Activated B cell treated with CpG ODN at 0.5 μM for 24 hours (primary cell): ENCODE results near the gene TADA3. TPM values are rescaled to one million over a fixed set of nuclear protein-coding genes. Genes with fewer than 3 reads are reported as not detected.
A peak's percentile ranks its signal among the peaks of the same experiment; 100 is the strongest.

Experiments used
- ATAC-seq: fragments of 200-7000 bp; cut with Tn5 transposase; one replicate; pipeline ENCODE4 v1.10.0; 2021; ENCODE audit warnings: low read depth, mild to moderate bottlenecking, moderate library complexity
- CTCF ChIA-PET: fragments of 350-600 bp; sonication (Branson Sonifier 250); formaldehyde crosslinking; loops from one replicate; lab custom pipeline; 2021; ENCODE audit warnings: antibody characterized with exemption; lab: Charles Lee
- POLR2A ChIA-PET: fragments of 350-600 bp; sonication (Branson Sonifier 250); formaldehyde crosslinking; loops from one replicate; lab custom pipeline; 2021; ENCODE audit warnings: antibody characterized with exemption; lab: Charles Lee
- DNase-seq: peaks from one replicate; pipeline ENCODE4 v3.0.0; 2022
- H3K27ac Mint-ChIP-seq: one replicate; pipeline ENCODE4 v1.8.0; 2020; ENCODE audit warnings: mixed read lengths
- H3K27me3 Mint-ChIP-seq: one replicate; pipeline ENCODE4 v1.8.0; 2021; ENCODE audit warnings: mixed read lengths
- H3K36me3 Mint-ChIP-seq: one replicate; pipeline ENCODE4 v1.8.0; 2021; ENCODE audit warnings: low read depth, mixed read lengths
- H3K4me1 Mint-ChIP-seq: one replicate; pipeline ENCODE4 v1.8.0; 2021; ENCODE audit warnings: mixed read lengths
- H3K4me3 Mint-ChIP-seq: one replicate; pipeline ENCODE4 v1.8.0; 2020; ENCODE audit warnings: mild to moderate bottlenecking, mixed read lengths
- H3K9me3 Mint-ChIP-seq: one replicate; pipeline ENCODE4 v1.8.0; 2020; ENCODE audit warnings: mixed read lengths
- intact Hi-C: fragments of 100-400 bp; cut with micrococcal nuclease; formaldehyde crosslinking; loops from one replicate; pipeline ENCODE4 v1.15.1; 2024
- total RNA-seq: library from RNA; stranded (reverse); gene quantifications from 2 replicates; pipeline ENCODE4 v1.2.3, GENCODE V29; 2022
- TF ChIP-seq, protein P1 (sequence below): fragments of 200-600 bp; IDR thresholded peaks from one replicate; pipeline ENCODE4 v1.8.0; 2022; ENCODE audit warnings: antibody characterized with exemption, mild to moderate bottlenecking

The TADA3 gene
- total RNA-seq, 1 donor from 2014 or later, result 44.7 TPM

DNA sequence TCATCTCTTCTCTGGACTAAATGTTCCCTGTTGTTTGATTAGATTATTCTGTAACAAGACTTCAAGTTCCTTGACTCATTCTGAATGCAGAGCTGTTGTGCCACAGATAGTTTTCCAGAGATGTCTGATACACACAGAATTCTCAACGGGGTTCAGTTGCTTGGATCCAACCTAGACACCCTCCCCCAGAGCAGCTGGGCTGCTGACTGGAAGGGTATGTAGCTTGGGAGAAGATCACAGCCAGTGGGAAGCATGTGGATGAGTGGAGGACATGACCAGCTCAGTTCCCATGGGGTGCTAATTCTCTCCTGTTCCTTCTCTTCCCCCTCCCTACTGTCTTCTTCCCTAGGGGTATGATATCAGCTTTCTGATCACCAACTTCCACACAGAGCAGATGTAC, 11.2 kb upstream of the TADA3 start:
- no peak overlapping the region for H3K4me3 Mint-ChIP-seq
- no peaks in the 10 kb centered on the region for H3K27me3 Mint-ChIP-seq
- peaks cover 80% of the 10 kb centered on the region for H3K36me3 Mint-ChIP-seq
- H3K4me1 Mint-ChIP-seq, result peaks cover 11% of the 10 kb centered on the region
- TF ChIP-seq, protein P1, sequence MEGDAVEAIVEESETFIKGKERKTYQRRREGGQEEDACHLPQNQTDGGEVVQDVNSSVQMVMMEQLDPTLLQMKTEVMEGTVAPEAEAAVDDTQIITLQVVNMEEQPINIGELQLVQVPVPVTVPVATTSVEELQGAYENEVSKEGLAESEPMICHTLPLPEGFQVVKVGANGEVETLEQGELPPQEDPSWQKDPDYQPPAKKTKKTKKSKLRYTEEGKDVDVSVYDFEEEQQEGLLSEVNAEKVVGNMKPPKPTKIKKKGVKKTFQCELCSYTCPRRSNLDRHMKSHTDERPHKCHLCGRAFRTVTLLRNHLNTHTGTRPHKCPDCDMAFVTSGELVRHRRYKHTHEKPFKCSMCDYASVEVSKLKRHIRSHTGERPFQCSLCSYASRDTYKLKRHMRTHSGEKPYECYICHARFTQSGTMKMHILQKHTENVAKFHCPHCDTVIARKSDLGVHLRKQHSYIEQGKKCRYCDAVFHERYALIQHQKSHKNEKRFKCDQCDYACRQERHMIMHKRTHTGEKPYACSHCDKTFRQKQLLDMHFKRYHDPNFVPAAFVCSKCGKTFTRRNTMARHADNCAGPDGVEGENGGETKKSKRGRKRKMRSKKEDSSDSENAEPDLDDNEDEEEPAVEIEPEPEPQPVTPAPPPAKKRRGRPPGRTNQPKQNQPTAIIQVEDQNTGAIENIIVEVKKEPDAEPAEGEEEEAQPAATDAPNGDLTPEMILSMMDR, result no peak
- no peaks in the 10 kb centered on the region for H3K9me3 Mint-ChIP-seq
- ChIA-PET POLR2A (interaction anchor here (0.6 to 2.5 kb wide), 2 partner anchors 54 to 97 kb away, joined by 3 to 6 read pairs; partner anchors contain the start of gene OGG1), CTCF (no interaction called here)
- no peak for ATAC-seq
- intact Hi-C loops, result no loop called here
- no peak for DNase-seq
- no peak overlapping the region for H3K27ac Mint-ChIP-seq

DNA sequence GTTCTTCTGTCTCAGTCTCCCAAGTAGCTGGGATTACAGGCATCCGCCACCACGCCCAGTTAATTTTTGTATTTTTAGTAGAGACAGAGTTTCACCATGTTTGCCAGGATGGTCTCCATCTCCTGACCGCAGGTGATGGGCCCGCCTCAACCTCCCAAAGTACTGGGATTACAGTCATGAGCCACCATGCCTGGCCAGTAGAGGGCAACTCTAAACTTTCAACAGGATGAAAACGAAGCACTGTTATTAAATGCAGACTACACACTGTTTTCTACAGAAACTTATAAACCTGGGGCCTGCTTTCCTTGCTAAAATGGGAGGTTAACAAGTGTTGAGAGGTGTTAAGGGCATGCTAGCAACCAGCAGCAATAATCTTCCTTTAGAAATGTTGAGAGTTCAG, 8.3 kb upstream of the TADA3 start:
- no peak for ATAC-seq
- TF ChIP-seq, protein P1, result no peak
- no peaks in the 10 kb centered on the region for H3K27me3 Mint-ChIP-seq
- H3K27ac Mint-ChIP-seq, result no peak overlapping the region
- peaks cover 81% of the 10 kb centered on the region for H3K36me3 Mint-ChIP-seq
- no peak for DNase-seq
- H3K4me3 Mint-ChIP-seq, result no peak overlapping the region
- intact Hi-C loops, result no loop called here
- peaks cover 23% of the 10 kb centered on the region for H3K4me1 Mint-ChIP-seq
- ChIA-PET CTCF (no interaction called here), POLR2A (interaction anchor here (0.7 to 1.6 kb wide), 3 partner anchors 9 to 225 kb away, joined by 3 to 8 read pairs (median 3); partner anchors contain the start of genes FANCD2 and TTLL3)
- H3K9me3 Mint-ChIP-seq, result no peaks in the 10 kb centered on the region

DNA sequence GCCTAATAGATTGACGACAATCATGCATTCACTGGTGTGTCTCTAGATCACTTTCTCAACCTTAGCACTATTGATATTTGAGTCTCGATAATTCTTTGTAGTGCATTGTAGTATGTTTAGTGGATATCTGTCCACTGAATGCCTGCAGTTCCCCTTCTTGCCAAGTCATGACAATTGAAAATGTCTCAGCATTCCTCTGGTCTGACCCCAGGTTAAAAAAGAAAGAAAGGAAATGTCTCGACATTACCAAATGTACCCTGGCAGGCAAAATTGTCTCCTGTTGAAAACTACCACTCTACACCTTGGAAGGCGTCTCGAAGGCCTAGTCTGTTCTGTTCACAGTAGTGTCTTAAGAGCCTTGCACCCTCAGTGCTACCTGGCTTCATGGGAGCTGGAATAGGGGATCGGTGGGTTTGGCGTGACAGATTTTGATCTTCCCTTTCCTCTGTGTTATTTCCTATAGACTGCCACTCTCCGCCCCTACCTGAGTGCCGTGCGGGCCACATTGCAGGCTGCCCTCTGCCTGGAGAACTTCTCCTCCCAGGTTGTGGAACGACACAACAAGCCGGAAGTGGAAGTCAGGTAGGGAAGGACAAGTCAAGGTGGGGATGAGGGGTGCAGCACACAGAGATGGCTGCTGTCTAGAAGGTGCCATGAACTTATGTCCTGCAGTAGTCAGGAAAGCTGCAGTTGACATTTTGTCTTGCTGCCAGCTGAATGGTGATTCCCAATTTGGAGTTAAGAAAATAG, 5.1 kb upstream of the TADA3 start:
- no peaks in the 10 kb centered on the region for H3K27me3 Mint-ChIP-seq
- peak overlapping the region; percentile 63 for H3K27ac Mint-ChIP-seq
- H3K36me3 Mint-ChIP-seq, result peaks cover 76% of the 10 kb centered on the region
- H3K9me3 Mint-ChIP-seq, result no peaks in the 10 kb centered on the region
- ChIA-PET CTCF (interaction anchor here (1.0 kb wide), 1 partner anchor 18 kb away, joined by 5 read pairs; no protein-coding TSS in a partner anchor), POLR2A (interaction anchor here (0.7 to 6.2 kb wide), 2 partner anchors 10 to 12 kb away, joined by 7 to 146 read pairs; partner anchors contain the start of gene TTLL3)
- ATAC-seq (no peak), DNase-seq (no peak)
- intact Hi-C loops, result loop anchor here (10.0 kb wide), 1 partner anchor 527 kb away; the partner anchor contains the start of gene SEC13
- TF ChIP-seq, protein P1, result no peak
- peaks cover 49% of the 10 kb centered on the region for H3K4me1 Mint-ChIP-seq
- no peak overlapping the region for H3K4me3 Mint-ChIP-seq

DNA sequence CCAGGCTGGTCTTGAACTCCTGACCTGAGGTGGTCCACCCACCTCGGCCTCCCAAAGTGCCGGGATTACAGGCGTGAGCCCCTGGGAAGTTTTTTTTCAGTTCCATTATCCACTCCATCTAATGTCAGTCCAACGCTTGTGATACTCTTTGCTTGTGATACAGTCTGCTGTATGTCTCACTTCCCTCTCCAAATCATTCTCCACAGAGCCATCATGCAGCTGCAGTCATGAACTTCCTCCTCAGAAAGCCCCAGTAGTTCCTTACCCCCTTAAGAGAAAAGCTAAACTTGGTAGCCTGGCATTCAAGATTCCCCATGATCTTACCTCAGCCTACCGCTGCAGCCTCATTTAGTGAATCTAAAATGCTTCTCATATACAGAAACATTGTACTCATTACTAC, 2.9 kb upstream of the TADA3 start:
- Mint-ChIP-seq H3K27ac (peak overlapping the region; percentile 100), H3K27me3 (no peaks in the 10 kb centered on the region), H3K4me1 (peaks cover 67% of the 10 kb centered on the region), H3K4me3 (peak overlapping the region; percentile 99), H3K36me3 (peaks cover 63% of the 10 kb centered on the region), H3K9me3 (no peaks in the 10 kb centered on the region)
- peak; percentile 51 for ATAC-seq
- POLR2A ChIA-PET, result interaction anchor here (0.6 to 6.2 kb wide), 16 partner anchors 9 to 453 kb away, joined by 3 to 146 read pairs (median 4); partner anchors contain the start of genes BRPF1, CRELD1, JAGN1 and MTMR14
- intact Hi-C loops, result loop anchor here (1.0 to 10.0 kb wide), 2 partner anchors 14 to 530 kb away; partner anchors contain the start of gene SEC13
- DNase-seq, result no peak
- TF ChIP-seq, protein P1, result no peak
- CTCF ChIA-PET, result interaction anchor here (0.8 to 1.6 kb wide), 7 partner anchors 10 to 291 kb away, joined by 3 to 5 read pairs (median 4); partner anchors contain the start of genes OGG1 and TTLL3

DNA sequence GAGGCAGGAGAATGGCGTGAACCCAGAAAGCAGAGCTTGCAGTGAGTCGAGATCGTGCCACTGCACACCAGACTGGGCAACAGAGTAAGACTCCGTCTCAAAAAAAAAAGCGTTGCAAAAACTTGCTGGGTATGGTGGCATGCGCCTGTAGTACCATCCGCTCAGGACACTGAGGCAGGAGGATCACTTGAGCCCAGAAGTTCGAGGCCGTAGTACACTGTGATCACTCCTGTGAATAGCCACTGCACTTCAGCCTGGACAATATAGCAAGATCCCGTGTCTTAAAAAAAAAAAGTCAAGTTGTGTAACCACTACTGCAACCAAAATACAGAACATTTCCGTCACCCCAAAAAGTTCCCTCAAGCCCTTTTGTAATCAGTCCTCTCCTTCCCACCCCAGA, 2.1 kb upstream of the TADA3 start:
- Mint-ChIP-seq H3K4me1 (peaks cover 70% of the 10 kb centered on the region), H3K4me3 (peak overlapping the region; percentile 99), H3K36me3 (peaks cover 63% of the 10 kb centered on the region), H3K27me3 (no peaks in the 10 kb centered on the region), H3K9me3 (no peaks in the 10 kb centered on the region), H3K27ac (peak overlapping the region; percentile 100)
- ATAC-seq, result no peak
- CTCF ChIA-PET, result interaction anchor here (1.6 kb wide), 1 partner anchor 44 kb away, joined by 5 read pairs; the partner anchor contains the start of gene OGG1
- DNase-seq, result no peak
- intact Hi-C loops, result loop anchor here (5.0 to 10.0 kb wide), 2 partner anchors 323 to 530 kb away; partner anchors contain the start of genes BRK1 and SEC13
- POLR2A ChIA-PET, result interaction anchor here (0.8 to 6.2 kb wide), 5 partner anchors 12 to 192 kb away, joined by 6 to 146 read pairs (median 106); partner anchors contain the start of genes EMC3, OGG1 and TTLL3
- TF ChIP-seq, protein P1, result no peak
